Prostate gland (tissue), 2 donors: ENCODE data around the gene KIFC3. TPM values are rescaled to one million over a fixed set of nuclear protein-coding genes. Genes with fewer than 3 reads are reported as not detected.
"Not testable (repeated sequence)": the region's sequence is repeated elsewhere in the genome, so short reads cannot be mapped to it uniquely, and the experiment has no call there.

Experiments
- DNase-seq: peaks from one replicate; pipeline ENCODE4 v3.0.0-alpha.2; 2019; ENCODE audit warnings: low spot score
- H3K27ac ChIP-seq, 2 donors: fragments of 200-600 bp; sonication (generic); 2 replicates each; pipeline ENCODE4 v1.5.1; 2017 to 2019
- H3K27me3 ChIP-seq: fragments of 200-600 bp; sonication (generic); replicated peaks from 2 replicates; pipeline ENCODE4 v1.5.1; 2019; ENCODE audit not compliant: insufficient read depth
- H3K36me3 ChIP-seq, 2 donors: fragments of 200-600 bp; sonication (generic); 1 replicate in 1 of 2; 2 replicates in 1 of 2; pipeline versions ENCODE4 v1.5.1 to v1.8.1; 2017 to 2019
- H3K4me1 ChIP-seq: fragments of 200-600 bp; sonication (generic); replicated peaks from 2 replicates; pipeline ENCODE4 v1.5.1; 2019
- H3K4me3 ChIP-seq, 2 donors: fragments of 200-600 bp; sonication (generic); 2 replicates each; pipeline ENCODE4 v1.5.1; 2017 to 2019
- H3K9me3 ChIP-seq: fragments of 200-600 bp; sonication (generic); 2 replicates; pipeline ENCODE4 v1.5.1; 2017
- CTCF ChIP-seq, 4 experiments: fragments of 200-600 bp in 2 of 4; fragments of 450-650 bp in 2 of 4; sonication (generic) in 2 of 4; IDR thresholded peaks; 1 replicate in 3 of 4; 2 replicates in 1 of 4; pipeline ENCODE4 v1.5.1; 2016 to 2019; ENCODE audit warnings: antibody characterized with exemption in 4 of 4, mild to moderate bottlenecking in 2 of 4, moderate library complexity in 2 of 4
- POLR2A ChIP-seq: fragments of 450-650 bp; IDR thresholded peaks from one replicate; pipeline ENCODE4 v1.6.1; 2016; ENCODE audit warnings: antibody characterized with exemption, mild to moderate bottlenecking
- POLR2AphosphoS5 ChIP-seq: sonication (generic); formaldehyde crosslinking; IDR thresholded peaks from one replicate; pipeline ENCODE4 v1.6.1; 2017; ENCODE audit warnings: antibody characterized with exemption
- WGBS: methylation state at CpG from one replicate; pipeline ENCODE4 v1.1.5; 2018; 5-methylcytosine and 5-hydroxymethylcytosine counted together
- intact Hi-C: fragments of 100-400 bp; cut with DNase I; formaldehyde crosslinking; loops from one replicate; pipeline ENCODE4 v1.14.2; 2022
- total RNA-seq, 2 donors: library from RNA; depleted of rRNA; stranded (reverse); fragments of >200 nt; gene quantifications; one replicate each; pipeline ENCODE4 v1.1.0, GENCODE V29; 2016

KIFC3 gene
- total RNA-seq, 2 donors from 2014 or later = 16.3 to 79.5 TPM

GRCh38 chr16:57732037-57732436 lies 70.3 kb downstream of the KIFC3 start:
- TF ChIP-seq POLR2A (no peak), CTCF (IDR thresholded peaks at IDR 0.05) (no peak)
- intact Hi-C loops = no loop called here
- no peaks in the 10 kb centered on the region for H3K27me3 ChIP-seq
- H3K36me3 ChIP-seq = no peaks in the 10 kb centered on the region
- H3K9me3 ChIP-seq = no peaks in the 10 kb centered on the region
- WGBS = 58% methylated on average over 2 of the region's 2 CpGs
- peaks cover 2% of the 10 kb centered on the region for H3K4me1 ChIP-seq
- DNase-seq = no peak
- no peak overlapping the region for H3K4me3 ChIP-seq
- no peak overlapping the region for H3K27ac ChIP-seq

DNA sequence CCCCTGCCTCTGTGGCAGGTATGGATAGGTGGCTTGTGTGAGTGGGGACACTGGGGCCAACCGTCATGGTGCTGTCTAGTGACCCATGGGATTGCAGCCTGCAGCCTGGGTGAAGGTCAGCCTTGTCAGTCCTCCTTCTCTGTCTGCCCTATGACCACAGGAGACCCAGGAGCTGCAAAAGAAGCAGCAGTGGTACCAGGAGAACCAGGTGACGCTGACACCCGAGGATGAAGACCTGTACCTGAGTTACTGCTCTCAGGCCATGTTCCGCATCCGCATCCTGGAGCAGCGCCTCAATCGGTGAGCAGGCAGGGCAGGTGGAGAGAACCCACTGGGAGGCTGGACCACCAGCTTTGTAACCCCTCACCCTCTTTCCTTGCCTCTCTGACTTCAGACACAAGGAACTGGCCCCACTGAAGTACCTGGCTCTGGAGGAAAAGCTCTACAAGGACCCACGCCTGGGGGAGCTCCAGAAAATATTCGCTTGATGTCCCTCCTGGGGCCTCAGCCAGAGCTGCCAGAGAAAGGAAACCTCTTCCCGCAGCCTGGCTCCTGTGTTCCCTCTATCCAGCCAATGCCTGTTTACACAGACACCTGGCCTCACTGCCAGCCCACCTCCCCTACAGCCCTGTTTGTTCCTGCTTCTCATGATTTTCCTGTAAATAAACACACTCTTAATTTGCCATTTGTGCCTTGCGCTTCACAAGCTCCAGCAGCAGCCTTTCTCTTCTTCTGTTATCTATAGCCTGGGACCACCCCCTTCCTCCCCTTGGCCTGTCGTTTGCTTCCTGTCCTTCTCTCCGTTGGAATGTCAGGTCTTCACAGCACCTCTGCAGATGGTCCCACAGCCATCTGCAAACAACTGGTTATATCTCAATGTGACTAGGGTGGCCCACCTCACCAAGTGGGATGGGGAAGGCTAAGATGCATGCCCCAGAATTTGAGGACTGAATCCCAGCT lies 71.2 kb downstream of the KIFC3 start:
- WGBS = 65% methylated on average over 13 of the region's 13 CpGs
- Histone ChIP-seq H3K4me1 (no peaks in the 10 kb centered on the region), H3K9me3 (no peaks in the 10 kb centered on the region), H3K36me3 (no peaks in the 10 kb centered on the region), H3K27me3 (no peaks in the 10 kb centered on the region), H3K27ac (no peak overlapping the region), H3K4me3 (no peak overlapping the region)
- intact Hi-C loops = no loop called here
- TF ChIP-seq POLR2A (no peak), CTCF (IDR thresholded peaks at IDR 0.05) (no peak), POLR2AphosphoS5 (no peak)
- no peak for DNase-seq

DNA sequence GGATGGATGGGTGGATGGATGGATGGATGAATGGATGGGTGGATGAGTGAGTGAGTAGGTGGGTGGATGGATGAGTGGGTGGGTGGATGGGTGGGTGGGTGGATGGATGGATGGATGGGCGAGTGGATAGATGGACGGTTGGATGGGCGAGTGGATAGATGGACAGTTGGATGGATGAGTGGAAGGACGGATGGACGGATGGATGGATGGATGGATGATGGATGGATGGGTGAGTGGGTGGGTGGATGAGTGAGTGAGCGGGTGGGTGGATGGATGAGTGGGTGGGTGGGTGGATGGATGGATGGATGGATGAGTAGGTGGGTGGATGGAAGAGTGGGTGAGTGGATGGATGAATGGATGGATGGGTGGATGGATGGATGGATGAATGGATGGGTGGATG lies 72.4 kb downstream of the KIFC3 start:
- H3K9me3 ChIP-seq, H3K27ac ChIP-seq, H3K36me3 ChIP-seq, H3K4me3 ChIP-seq, intact Hi-C loops, H3K4me1 ChIP-seq, H3K27me3 ChIP-seq, DNase-seq: not testable (repeated sequence)
- WGBS = 92% methylated on average over 6 of the region's 6 CpGs

GRCh38 chr16:57729182-57729484 lies 73.2 kb downstream of the KIFC3 start:
- DNase-seq = no peak
- H3K4me3 ChIP-seq = no peak overlapping the region
- intact Hi-C loops = no loop called here
- no peaks in the 10 kb centered on the region for H3K27me3 ChIP-seq
- no peak overlapping the region for H3K27ac ChIP-seq
- WGBS = 97% methylated on average over 1 of the region's 1 CpG
- no peaks in the 10 kb centered on the region for H3K9me3 ChIP-seq
- TF ChIP-seq POLR2AphosphoS5 (no peak), POLR2A (no peak), CTCF (IDR thresholded peaks at IDR 0.05) (no peak)
- no peaks in the 10 kb centered on the region for H3K4me1 ChIP-seq
- no peaks in the 10 kb centered on the region for H3K36me3 ChIP-seq

DNA sequence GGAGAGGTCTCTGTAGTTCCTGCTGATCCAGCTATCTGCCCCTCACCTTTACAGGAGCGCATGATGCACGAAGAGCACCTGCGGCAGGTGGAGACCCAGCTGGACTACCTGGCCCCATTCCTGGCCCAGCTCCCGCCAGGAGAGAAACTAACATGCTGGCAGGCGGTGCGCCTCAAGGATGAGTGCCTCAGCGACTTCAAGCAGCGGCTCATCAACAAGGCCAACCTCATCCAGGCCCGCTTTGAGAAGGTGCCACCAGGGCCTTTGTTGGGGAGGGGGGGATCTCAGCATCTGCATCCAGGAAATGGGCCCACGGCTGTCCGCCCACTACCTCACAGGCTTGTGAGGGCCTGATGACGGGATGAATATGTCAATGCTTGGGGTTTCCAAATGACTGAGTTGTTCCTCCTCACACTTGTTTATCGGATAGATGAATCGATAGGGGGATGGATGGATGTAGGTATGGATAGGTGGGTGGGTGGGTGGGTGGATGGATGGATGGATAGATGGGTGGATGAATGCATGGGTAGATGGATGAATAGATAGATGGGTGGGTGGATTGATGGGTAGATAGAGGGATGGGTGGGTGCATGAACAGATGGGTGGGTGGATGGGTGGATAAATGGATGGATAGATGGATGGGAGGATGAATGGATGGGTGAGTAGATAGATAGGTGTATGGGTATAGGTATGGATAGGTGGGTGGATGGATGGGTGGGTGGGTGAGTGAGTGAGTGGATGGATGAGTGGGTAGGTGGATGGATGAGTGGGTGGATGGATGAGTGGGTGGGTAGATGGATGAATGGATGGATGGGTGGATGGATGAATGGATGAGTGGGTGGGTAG lies 73.7 kb downstream of the KIFC3 start:
- WGBS = 95% methylated on average over 13 of the region's 14 CpGs
- no peaks in the 10 kb centered on the region for H3K36me3 ChIP-seq
- no peak overlapping the region for H3K27ac ChIP-seq
- no peak for DNase-seq
- no peak overlapping the region for H3K4me3 ChIP-seq
- no peaks in the 10 kb centered on the region for H3K9me3 ChIP-seq
- no peak for TF ChIP-seq POLR2AphosphoS5
- TF ChIP-seq CTCF (IDR thresholded peaks at IDR 0.05) = no peak
- no peak for TF ChIP-seq POLR2A
- no peaks in the 10 kb centered on the region for H3K4me1 ChIP-seq
- no peaks in the 10 kb centered on the region for H3K27me3 ChIP-seq
- intact Hi-C loops = no loop called here
